Spleen (tissue), 11 donors: ENCODE results near the gene ABAT. TPM values are rescaled to one million over a fixed set of nuclear protein-coding genes. Genes with fewer than 3 reads are reported as not detected.

Source experiments
- DNase-seq: peaks from one replicate; pipeline ENCODE4 v3.0.0-alpha.2; 2020
- H3K27ac ChIP-seq, 8 donors: fragments of 200-600 bp; sonication (generic) in 7 of 8; 1 replicate in 4 of 8; 2 replicates in 4 of 8; pipeline versions ENCODE4 v1.5.0 to v1.8.0; 2016 to 2021; ENCODE audit warnings: inconsistent platforms in 4 of 8, mild to moderate bottlenecking in 4 of 8, moderate library complexity in 1 of 8
- H3K27me3 ChIP-seq, 7 donors: fragments of 200-600 bp; sonication (generic) in 6 of 7; replicated peaks in 1 of 7; 1 replicate in 4 of 7; 2 replicates in 3 of 7; pipeline versions ENCODE4 v1.5.0 to v1.8.0; 2016 to 2021; ENCODE audit warnings: inconsistent platforms in 3 of 7, mild to moderate bottlenecking in 1 of 7
- H3K36me3 ChIP-seq, 6 donors: fragments of 200-600 bp; sonication (generic) in 5 of 6; 1 replicate in 4 of 6; 2 replicates in 2 of 6; pipeline versions ENCODE4 v1.5.0 to v1.8.0; 2016 to 2021; ENCODE audit warnings: inconsistent platforms in 2 of 6
- H3K4me1 ChIP-seq, 6 donors: fragments of 200-600 bp; sonication (generic) in 5 of 6; 1 replicate in 3 of 6; 2 replicates in 3 of 6; pipeline versions ENCODE4 v1.5.0 to v1.8.0; 2016 to 2021; ENCODE audit warnings: inconsistent platforms in 3 of 6
- H3K4me3 ChIP-seq, 8 donors: fragments of 200-600 bp; sonication (generic) in 7 of 8; 1 replicate in 4 of 8; 2 replicates in 4 of 8; pipeline versions ENCODE4 v1.5.0 to v1.8.0; 2016 to 2021; ENCODE audit warnings: inconsistent platforms in 4 of 8, mild to moderate bottlenecking in 4 of 8, moderate library complexity in 2 of 8
- H3K9me3 ChIP-seq, 8 donors: fragments of 200-600 bp; sonication (generic) in 7 of 8; 1 replicate in 4 of 8; 2 replicates in 4 of 8; pipeline versions ENCODE4 v1.5.0 to v1.8.0; 2016 to 2021; ENCODE audit warnings: inconsistent platforms in 4 of 8
- POLR2A ChIP-seq, 3 donors: fragments of 450-650 bp; IDR thresholded peaks; one replicate each; pipeline ENCODE4 v1.5.1; 2017; ENCODE audit warnings: antibody characterized with exemption in 3 of 3, mild to moderate bottlenecking in 1 of 3
- POLR2AphosphoS5 ChIP-seq, 3 donors: sonication (generic); formaldehyde crosslinking; IDR thresholded peaks; one replicate each; pipeline ENCODE4 v1.5.1; 2017; ENCODE audit warnings: antibody characterized with exemption in 3 of 3
- WGBS, 5 donors: extraction: QIAGEN DNeasy Blood & Tissue Kit in 3 of 5; methylation state at CpG; one replicate each; pipeline versions ENCODE4 v1.1.5 to v1.1.7; 2013 to 2018; 5-methylcytosine and 5-hydroxymethylcytosine counted together
- intact Hi-C: fragments of 100-400 bp; cut with DNase I; formaldehyde crosslinking; loops from one replicate; pipeline ENCODE4 v1.15.0; 2023; ENCODE audit warnings: low total_unique reads
- polyA plus RNA-seq, 3 donors: library from polyadenylated mRNA; stranded (reverse); fragments of 200-250 nt; gene quantifications; one replicate each; pipeline ENCODE4 v1.2.1, GENCODE V29; 2013
- total RNA-seq, 7 donors: library from RNA; depleted of rRNA in 3 of 7; stranded (reverse); fragments of >200 nt in 3 of 7; fragmentation: NEBNext Ultra II Directional in 4 of 7; extraction: Animal tissue kit (Norgen Biotek cat#: 25700) in 4 of 7; gene quantifications; one replicate each; pipeline versions ENCODE4 v1.1.0 to v1.2.1, GENCODE V29; 2016 to 2021
- TF ChIP-seq, protein P1 (sequence below), 11 experiments: fragments of 200-600 bp in 7 of 11; fragments of 450-650 bp in 4 of 11; sonication (generic) in 4 of 11; IDR thresholded peaks in 8 of 11; conservative IDR thresholded peaks in 3 of 11; 1 replicate in 7 of 11; 2 replicates in 4 of 11; pipeline versions ENCODE4 v1.4.0 to v1.8.0; 2016 to 2021; ENCODE audit warnings: antibody characterized with exemption in 11 of 11, inconsistent platforms in 4 of 11, mild to moderate bottlenecking in 1 of 11
- donor health status: healthy with polysubstance abuse.
- donor health status: DM: no; HTN: no; CAD: no; lungs with moderate emphysema.
- donor health status: DM: no; HTN: no; CAD: no.
- donor health status: Bipolar disorder and iron deficiency.
- donor health status: healthy.
- donor health status: DM: no; HTN: no; CAD: no.
- donor health status: DM: yes; HTN: yes; CAD: no.

The ABAT gene
- total and polyA plus RNA-seq, 10 donors = 3.9 to 13.5 (median 8.3) TPM

DNA sequence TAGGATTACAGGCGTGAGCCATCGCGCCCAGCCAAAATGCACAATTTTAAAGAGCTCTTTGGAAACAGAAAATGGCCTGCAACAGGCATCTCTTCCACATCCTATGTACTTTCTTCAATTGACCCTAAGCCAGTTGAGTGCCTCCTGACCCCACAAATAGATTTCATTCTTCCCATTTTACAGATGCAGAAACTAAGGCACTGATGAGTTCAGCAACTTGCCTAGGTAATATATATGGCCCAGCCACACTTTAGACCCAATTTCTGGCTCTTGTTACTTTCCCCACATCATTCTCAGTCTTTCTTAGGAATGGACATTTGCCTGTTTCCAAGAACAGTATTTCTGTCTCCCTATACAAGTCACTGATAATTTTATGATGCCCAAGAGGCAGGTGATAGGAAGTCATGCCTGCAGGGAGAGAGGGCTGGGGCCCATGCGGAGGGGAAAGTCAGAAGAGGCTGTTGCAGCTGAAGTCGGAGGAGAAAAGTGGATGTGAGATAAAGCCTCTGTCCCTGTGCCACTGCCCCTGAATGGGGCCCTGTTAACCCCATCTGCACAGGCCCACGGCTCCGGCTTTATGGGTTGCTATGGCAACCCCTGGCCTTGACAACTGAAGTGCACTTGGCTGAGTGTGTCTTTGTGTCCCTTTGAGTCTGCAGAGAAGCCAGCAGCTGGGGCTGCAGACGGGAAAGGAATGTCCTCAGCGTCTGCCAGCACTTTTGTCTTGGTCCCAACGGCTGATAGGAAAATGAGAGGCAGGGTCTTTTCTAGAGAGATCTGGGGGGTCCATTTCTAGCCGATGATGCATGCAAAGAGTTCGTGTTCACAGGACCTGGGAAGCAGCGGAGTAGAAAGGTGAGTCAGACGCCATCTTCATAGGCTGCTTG is 45.9 kb downstream of the ABAT start:
- H3K27ac ChIP-seq = no peak overlapping the region

DNA sequence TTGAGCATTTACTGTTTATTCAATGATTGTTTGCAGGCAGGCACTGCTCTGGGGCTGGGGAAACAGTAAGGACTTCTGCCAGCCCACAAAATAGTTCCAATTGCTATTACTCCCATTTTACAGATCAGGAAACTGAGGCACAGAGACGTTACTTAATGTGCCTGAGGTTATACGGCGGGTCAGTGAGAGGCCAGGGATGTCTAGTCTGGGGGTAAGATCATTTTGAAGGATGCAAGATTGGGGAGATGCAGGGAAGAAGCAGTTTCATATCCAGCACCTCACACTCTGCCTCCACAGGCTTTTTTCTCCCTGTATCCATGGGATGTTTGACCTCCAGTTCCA is 46.5 kb downstream of the ABAT start:
- Histone ChIP-seq H3K9me3 (peaks cover 0 to 18% (median 14%) of the 10 kb centered on the region in 8 donors), H3K27me3 (no peaks in the 10 kb centered on the region), H3K4me1 (peaks cover 0 to 8% (median 0%) of the 10 kb centered on the region in 6 donors), H3K27ac (no peak overlapping the region), H3K4me3 (no peak overlapping the region), H3K36me3 (peaks cover 0 to 16% (median 0%) of the 10 kb centered on the region in 6 donors)
- 65 to 94% (median 87%) methylated on average over 3 of the region's 3 CpGs for WGBS, 5 donors
- intact Hi-C loops = no loop called here
- no peak for TF ChIP-seq POLR2AphosphoS5 (IDR thresholded peaks at IDR 0.05)
- no peak for TF ChIP-seq POLR2A (IDR thresholded peaks at IDR 0.05)
- TF ChIP-seq, protein P1, sequence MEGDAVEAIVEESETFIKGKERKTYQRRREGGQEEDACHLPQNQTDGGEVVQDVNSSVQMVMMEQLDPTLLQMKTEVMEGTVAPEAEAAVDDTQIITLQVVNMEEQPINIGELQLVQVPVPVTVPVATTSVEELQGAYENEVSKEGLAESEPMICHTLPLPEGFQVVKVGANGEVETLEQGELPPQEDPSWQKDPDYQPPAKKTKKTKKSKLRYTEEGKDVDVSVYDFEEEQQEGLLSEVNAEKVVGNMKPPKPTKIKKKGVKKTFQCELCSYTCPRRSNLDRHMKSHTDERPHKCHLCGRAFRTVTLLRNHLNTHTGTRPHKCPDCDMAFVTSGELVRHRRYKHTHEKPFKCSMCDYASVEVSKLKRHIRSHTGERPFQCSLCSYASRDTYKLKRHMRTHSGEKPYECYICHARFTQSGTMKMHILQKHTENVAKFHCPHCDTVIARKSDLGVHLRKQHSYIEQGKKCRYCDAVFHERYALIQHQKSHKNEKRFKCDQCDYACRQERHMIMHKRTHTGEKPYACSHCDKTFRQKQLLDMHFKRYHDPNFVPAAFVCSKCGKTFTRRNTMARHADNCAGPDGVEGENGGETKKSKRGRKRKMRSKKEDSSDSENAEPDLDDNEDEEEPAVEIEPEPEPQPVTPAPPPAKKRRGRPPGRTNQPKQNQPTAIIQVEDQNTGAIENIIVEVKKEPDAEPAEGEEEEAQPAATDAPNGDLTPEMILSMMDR (IDR thresholded peaks at IDR 0.05 in 8 of 11, conservative IDR thresholded peaks at IDR 0.05 in 3 of 11) = no peak
- no peak for DNase-seq

More for the DNA sequence above, 45.9 kb downstream of the ABAT start:
- DNase-seq = no peak
- H3K27me3 ChIP-seq = no peaks in the 10 kb centered on the region
- peaks cover 0 to 18% (median 0%) of the 10 kb centered on the region in 6 donors for H3K36me3 ChIP-seq
- H3K4me1 ChIP-seq = peaks cover 0 to 8% (median 0%) of the 10 kb centered on the region in 6 donors
- TF ChIP-seq, protein P1 (IDR thresholded peaks at IDR 0.05 in 8 of 11, conservative IDR thresholded peaks at IDR 0.05 in 3 of 11) = no peak
- no peak for TF ChIP-seq POLR2A (IDR thresholded peaks at IDR 0.05)
- TF ChIP-seq POLR2AphosphoS5 (IDR thresholded peaks at IDR 0.05) = no peak
- intact Hi-C loops = no loop called here
- H3K4me3 ChIP-seq = no peak overlapping the region
- WGBS, 5 donors = 60 to 73% (median 65%) methylated on average over 14 of the region's 14 CpGs
- peaks cover 0 to 18% (median 14%) of the 10 kb centered on the region in 8 donors for H3K9me3 ChIP-seq

DNA sequence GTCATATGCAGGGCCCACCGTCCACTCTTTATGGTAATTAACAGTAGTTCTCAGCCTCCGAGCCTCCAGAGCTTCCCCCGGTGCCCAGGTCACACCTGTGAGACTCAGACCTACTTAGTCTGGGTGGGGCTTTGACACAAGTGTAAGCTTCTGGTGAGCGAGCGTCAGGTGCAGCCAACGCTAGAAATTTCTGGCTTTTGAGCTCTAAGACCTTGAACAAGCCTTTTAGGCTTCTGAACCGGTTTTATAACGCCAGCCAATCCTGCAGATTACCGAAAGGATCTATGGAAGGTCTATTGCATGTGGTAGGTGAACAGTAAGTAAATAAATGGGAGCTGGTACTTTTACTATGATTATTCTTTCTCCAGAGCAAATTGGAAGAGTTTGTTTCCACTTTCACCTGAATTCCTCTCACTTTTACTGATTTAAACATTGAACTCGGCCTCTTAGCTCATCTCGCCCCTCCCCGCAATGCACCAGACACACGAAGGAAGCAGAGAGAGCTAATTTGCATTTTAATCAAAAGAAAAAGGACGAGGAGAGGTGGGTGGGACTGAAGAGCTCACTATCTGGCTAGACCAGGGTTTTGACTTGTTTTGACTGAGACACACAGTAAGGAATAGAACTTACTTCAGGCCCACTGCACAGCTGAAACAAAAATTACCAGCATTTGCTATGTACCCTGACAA is 47.1 kb downstream of the ABAT start:
- 70 to 84% (median 82%) methylated on average over 14 of the region's 14 CpGs for WGBS, 5 donors
- TF ChIP-seq POLR2A (IDR thresholded peaks at IDR 0.05) (no peak), POLR2AphosphoS5 (IDR thresholded peaks at IDR 0.05) (no peak)
- TF ChIP-seq, protein P1 (IDR thresholded peaks at IDR 0.05 in 8 of 11, conservative IDR thresholded peaks at IDR 0.05 in 3 of 11) = no peak
- H3K4me1 ChIP-seq = peaks cover 0 to 8% (median 0%) of the 10 kb centered on the region in 6 donors
- DNase-seq = no peak
- intact Hi-C loops = no loop called here
- no peaks in the 10 kb centered on the region for H3K27me3 ChIP-seq
- no peak overlapping the region for H3K4me3 ChIP-seq
- peaks cover 0 to 16% (median 14%) of the 10 kb centered on the region in 8 donors for H3K9me3 ChIP-seq
- no peak overlapping the region for H3K27ac ChIP-seq
- H3K36me3 ChIP-seq = peaks cover 0 to 11% (median 0%) of the 10 kb centered on the region in 6 donors

- 76 to 94% (median 92%) methylated on average over 4 of the region's 4 CpGs for WGBS, 5 donors
- no peak for DNase-seq
- no peaks in the 10 kb centered on the region for H3K27me3 ChIP-seq
- TF ChIP-seq, protein P1 (IDR thresholded peaks at IDR 0.05 in 8 of 11, conservative IDR thresholded peaks at IDR 0.05 in 3 of 11) = no peak
- TF ChIP-seq POLR2AphosphoS5 (IDR thresholded peaks at IDR 0.05) = no peak
- TF ChIP-seq POLR2A (IDR thresholded peaks at IDR 0.05) = no peak
- H3K4me1 ChIP-seq = peaks cover 0 to 8% (median 0%) of the 10 kb centered on the region in 6 donors
- peaks cover 0 to 6% (median 0%) of the 10 kb centered on the region in 6 donors for H3K36me3 ChIP-seq
- no peak overlapping the region for H3K4me3 ChIP-seq
- intact Hi-C loops = no loop called here
- H3K27ac ChIP-seq = no peak overlapping the region
- peaks cover 0 to 11% (median 10%) of the 10 kb centered on the region in 8 donors for H3K9me3 ChIP-seq
Observed at GRCh38 chr16:8722025-8722348, 47.6 kb downstream of the ABAT start.
